ENCODE results near the gene RELN.

DNA sequence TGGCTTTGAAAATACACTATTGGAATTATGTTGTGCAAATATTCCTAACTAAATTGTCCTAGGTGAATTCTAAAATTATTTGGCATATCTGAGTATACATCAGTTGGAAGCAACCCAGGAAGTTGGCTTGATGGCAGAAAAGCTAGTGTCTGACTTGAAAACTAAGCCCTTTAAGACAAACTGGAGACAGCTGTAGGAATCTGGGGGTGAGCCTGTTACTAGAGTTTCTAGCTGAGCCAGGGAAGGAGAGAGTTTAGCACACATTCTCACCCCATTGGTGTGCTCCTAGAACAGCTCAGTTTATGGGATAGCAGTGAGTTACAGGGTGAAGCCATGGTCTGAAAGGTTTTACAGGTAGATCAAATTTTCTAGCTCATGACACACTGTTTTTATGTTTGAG is 333.2 kb downstream of the RELN start:
- TF ChIP-seq POLR2A (IDR thresholded peaks at IDR 0.05), result no peak
- TF ChIP-seq POLR2AphosphoS5 (IDR thresholded peaks at IDR 0.05), result no peak
- TF ChIP-seq, protein P1, sequence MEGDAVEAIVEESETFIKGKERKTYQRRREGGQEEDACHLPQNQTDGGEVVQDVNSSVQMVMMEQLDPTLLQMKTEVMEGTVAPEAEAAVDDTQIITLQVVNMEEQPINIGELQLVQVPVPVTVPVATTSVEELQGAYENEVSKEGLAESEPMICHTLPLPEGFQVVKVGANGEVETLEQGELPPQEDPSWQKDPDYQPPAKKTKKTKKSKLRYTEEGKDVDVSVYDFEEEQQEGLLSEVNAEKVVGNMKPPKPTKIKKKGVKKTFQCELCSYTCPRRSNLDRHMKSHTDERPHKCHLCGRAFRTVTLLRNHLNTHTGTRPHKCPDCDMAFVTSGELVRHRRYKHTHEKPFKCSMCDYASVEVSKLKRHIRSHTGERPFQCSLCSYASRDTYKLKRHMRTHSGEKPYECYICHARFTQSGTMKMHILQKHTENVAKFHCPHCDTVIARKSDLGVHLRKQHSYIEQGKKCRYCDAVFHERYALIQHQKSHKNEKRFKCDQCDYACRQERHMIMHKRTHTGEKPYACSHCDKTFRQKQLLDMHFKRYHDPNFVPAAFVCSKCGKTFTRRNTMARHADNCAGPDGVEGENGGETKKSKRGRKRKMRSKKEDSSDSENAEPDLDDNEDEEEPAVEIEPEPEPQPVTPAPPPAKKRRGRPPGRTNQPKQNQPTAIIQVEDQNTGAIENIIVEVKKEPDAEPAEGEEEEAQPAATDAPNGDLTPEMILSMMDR (IDR thresholded peaks at IDR 0.05), result no peak

Measured in gastroesophageal sphincter (tissue), 3 donors.